Ovary (tissue), 9 donors: Measurements from ENCODE around the gene PPM1M. TPM values are rescaled to one million over a fixed set of nuclear protein-coding genes. Genes with fewer than 3 reads are reported as not detected.

Source experiments
- DNase-seq, 5 donors: peaks; one replicate each; pipeline ENCODE4 v3.0.0-alpha.2; 2019 to 2020
- H3K27ac ChIP-seq, 2 donors: fragments of 200-600 bp; one replicate each; pipeline versions ENCODE4 v1.5.1 to v1.8.0; 2019 to 2022
- H3K27me3 ChIP-seq: fragments of 200-600 bp; one replicate; pipeline ENCODE4 v1.8.0; 2022
- H3K36me3 ChIP-seq: fragments of 200-600 bp; sonication (generic); one replicate; pipeline ENCODE4 v1.5.1; 2019
- H3K4me1 ChIP-seq: one replicate; pipeline ENCODE4 v1.8.1; 2013; ENCODE audit warnings: mild to moderate bottlenecking, moderate library complexity; ENCODE audit not compliant: insufficient read depth
- H3K4me3 ChIP-seq: fragments of 200-600 bp; sonication (generic); one replicate; pipeline ENCODE4 v1.5.1; 2017
- H3K9me3 ChIP-seq, 2 donors: fragments of 200-600 bp in 1 of 2; sonication (generic) in 1 of 2; one replicate each; pipeline versions ENCODE4 v1.5.1 to v1.8.1; 2013 to 2019; ENCODE audit warnings: mild to moderate bottlenecking in 1 of 2, moderate library complexity in 1 of 2
- CTCF ChIP-seq, 3 donors: fragments of 450-650 bp in 2 of 3; fragments of 200-600 bp in 1 of 3; IDR thresholded peaks; one replicate each; pipeline versions ENCODE4 v1.5.1 to v1.8.0; 2016 to 2022; ENCODE audit warnings: antibody characterized with exemption in 3 of 3, mild to moderate bottlenecking in 1 of 3
- EP300 ChIP-seq: sonication (generic); formaldehyde crosslinking; IDR thresholded peaks from one replicate; pipeline ENCODE4 v1.6.1; 2017; ENCODE audit warnings: antibody characterized with exemption
- POLR2A ChIP-seq: fragments of 450-650 bp; IDR thresholded peaks from one replicate; pipeline ENCODE4 v1.6.1; 2017; ENCODE audit warnings: antibody characterized with exemption, mild to moderate bottlenecking, moderate library complexity
- WGBS, 3 donors: extraction: QIAGEN DNeasy Blood & Tissue Kit in 1 of 3; methylation state at CpG; one replicate each; pipeline versions ENCODE4 v1.1.5 to v1.1.7; 2013 to 2017; 5-methylcytosine and 5-hydroxymethylcytosine counted together
- intact Hi-C, 4 donors: fragments of 100-400 bp; cut with DNase I; formaldehyde crosslinking; loops; one replicate each; pipeline versions ENCODE4 v1.11.0 to v1.15.1; 2022 to 2023
- polyA plus RNA-seq, 2 donors: library from polyadenylated mRNA; stranded (reverse); fragments of 200-250 nt in 1 of 2; fragments of 350-450 nt in 1 of 2; fragmentation: Illumina TruSeq in 1 of 2; extraction: RNeasy Lipid Tissue Mini Kit (QIAGEN cat#74804) in 1 of 2; gene quantifications; one replicate each; pipeline ENCODE4 v1.2.3, GENCODE V29; 2013 to 2014
- total RNA-seq, 7 donors: library from RNA; depleted of rRNA in 2 of 7; stranded (reverse); fragments of >200 nt in 2 of 7; fragmentation: NEBNext Ultra II Directional in 3 of 7; extraction: Animal tissue kit (Norgen Biotek cat#: 25700) in 3 of 7; gene quantifications; one replicate each; pipeline versions ENCODE4 v1.1.0 to v1.2.4, GENCODE V29; 2016 to 2023
- donor health status: DM: no; HTN: no; CAD: no; lungs with moderate emphysema.
- donor health status: DM: no; HTN: no; CAD: no.
- donor health status: Bipolar disorder and iron deficiency.
- donor health status: DM: yes; HTN: yes; CAD: no.
- donor health status: DM: no; HTN: no; CAD: no.
- donor health status: DM: yes; HTN: yes; CAD: no.

The PPM1M gene
- total and polyA plus RNA-seq, 9 donors = 15.4 to 48.4 (median 25.7) TPM

GRCh38 chr3:52213005-52213404 lies 32.6 kb upstream of the PPM1M start:
- H3K36me3 ChIP-seq = no peaks in the 10 kb centered on the region
- no peaks in the 10 kb centered on the region for H3K27me3 ChIP-seq
- 71 to 81% (median 78%) methylated on average over 8 of the region's 8 CpGs for WGBS, 3 donors
- TF ChIP-seq EP300 = no peak
- intact Hi-C loops = no loop called here
- H3K4me3 ChIP-seq = no peak overlapping the region
- DNase-seq = no peak
- H3K4me1 ChIP-seq = peaks cover 6% of the 10 kb centered on the region
- no peaks in the 10 kb centered on the region for H3K9me3 ChIP-seq
- no peak overlapping the region for H3K27ac ChIP-seq

- Histone ChIP-seq H3K4me3 (no peak overlapping the region), H3K4me1 (peaks cover 6% of the 10 kb centered on the region), H3K27me3 (no peaks in the 10 kb centered on the region), H3K36me3 (no peaks in the 10 kb centered on the region), H3K9me3 (no peaks in the 10 kb centered on the region), H3K27ac (no peak overlapping the region)
- no peak for TF ChIP-seq EP300
- no peak for TF ChIP-seq POLR2A
- TF ChIP-seq CTCF (IDR thresholded peaks at IDR 0.05) = no peak
- intact Hi-C loops = no loop called here
- no peak for DNase-seq
These were observed 31.7 kb upstream of the PPM1M start for GRCh38 chr3:52213901-52214300.

GRCh38 chr3:52215351-52215750 lies 30.2 kb upstream of the PPM1M start:
- intact Hi-C loops = no loop called here
- H3K27ac ChIP-seq = no peak overlapping the region
- no peak for DNase-seq
- no peaks in the 10 kb centered on the region for H3K9me3 ChIP-seq
- no peaks in the 10 kb centered on the region for H3K36me3 ChIP-seq
- peaks cover 6% of the 10 kb centered on the region for H3K4me1 ChIP-seq
- TF ChIP-seq EP300 = no peak
- no peak for TF ChIP-seq CTCF (IDR thresholded peaks at IDR 0.05)
- TF ChIP-seq POLR2A = no peak
- no peak overlapping the region for H3K4me3 ChIP-seq
- 88 to 96% (median 93%) methylated on average over 7 of the region's 7 CpGs for WGBS, 3 donors
- H3K27me3 ChIP-seq = no peaks in the 10 kb centered on the region

- WGBS, 3 donors = 14 to 25% (median 18%) methylated on average over 13 of the region's 13 CpGs
These were observed 28.8 kb upstream of the PPM1M start for GRCh38 chr3:52216585-52217408.

DNA sequence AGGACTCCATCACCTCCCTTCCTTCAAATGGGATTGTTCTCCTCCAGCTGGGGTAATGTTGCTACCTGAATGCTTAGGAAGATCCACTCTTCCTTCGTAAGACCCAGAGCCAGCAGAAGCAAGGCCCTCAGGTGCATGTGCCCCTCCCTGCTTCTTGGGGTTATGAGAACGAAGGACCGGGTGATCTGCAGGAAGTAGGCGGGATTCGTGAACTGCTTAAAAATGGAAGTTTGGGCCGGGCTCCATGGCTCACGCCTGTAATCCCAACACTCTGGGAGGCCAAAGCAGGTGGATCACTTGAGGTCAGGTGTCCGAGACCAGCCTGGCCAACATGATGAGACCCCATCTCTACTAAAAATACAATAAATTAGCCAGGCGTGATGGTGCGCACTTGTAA lies 28.2 kb upstream of the PPM1M start:
- H3K4me1 ChIP-seq = peaks cover 15% of the 10 kb centered on the region
- no peak overlapping the region for H3K27ac ChIP-seq
- DNase-seq = peak in 1 of 5 donors; percentile 30
- no peak overlapping the region for H3K4me3 ChIP-seq
- TF ChIP-seq CTCF (IDR thresholded peaks at IDR 0.05) (no peak), POLR2A (no peak), EP300 (no peak)
- H3K27me3 ChIP-seq = no peaks in the 10 kb centered on the region
- H3K36me3 ChIP-seq = no peaks in the 10 kb centered on the region
- 65 to 77% (median 74%) methylated on average over 10 of the region's 10 CpGs for WGBS, 3 donors
- intact Hi-C loops = no loop called here
- no peaks in the 10 kb centered on the region for H3K9me3 ChIP-seq

More at GRCh38 chr3:52216585-52217408, 28.8 kb upstream of the PPM1M start:
- Histone ChIP-seq H3K4me1 (peaks cover 10% of the 10 kb centered on the region), H3K27me3 (no peaks in the 10 kb centered on the region), H3K36me3 (no peaks in the 10 kb centered on the region), H3K9me3 (no peaks in the 10 kb centered on the region), H3K4me3 (no peak overlapping the region), H3K27ac (no peak overlapping the region)
- peak; percentile 55 to 81 (median 68) for DNase-seq
- intact Hi-C loops = no loop called here
- no peak for TF ChIP-seq POLR2A
- no peak for TF ChIP-seq EP300
